GM21447 (cell line): ENCODE measurements around the gene NRCAM.

Experiments
- ATAC-seq: cut with Tn5 transposase; IDR thresholded peaks from one replicate; pipeline ENCODE4 v1.9.1; 2021; ENCODE audit not compliant: unreplicated experiment

Gene NRCAM

GRCh38 chr7:108222236-108222892, 233.9 kb downstream of the NRCAM start:
- ATAC-seq, result no peak

- peak; percentile 80 for ATAC-seq
These were observed 244.6 kb downstream of the NRCAM start for GRCh38 chr7:108211382-108212201.

DNA sequence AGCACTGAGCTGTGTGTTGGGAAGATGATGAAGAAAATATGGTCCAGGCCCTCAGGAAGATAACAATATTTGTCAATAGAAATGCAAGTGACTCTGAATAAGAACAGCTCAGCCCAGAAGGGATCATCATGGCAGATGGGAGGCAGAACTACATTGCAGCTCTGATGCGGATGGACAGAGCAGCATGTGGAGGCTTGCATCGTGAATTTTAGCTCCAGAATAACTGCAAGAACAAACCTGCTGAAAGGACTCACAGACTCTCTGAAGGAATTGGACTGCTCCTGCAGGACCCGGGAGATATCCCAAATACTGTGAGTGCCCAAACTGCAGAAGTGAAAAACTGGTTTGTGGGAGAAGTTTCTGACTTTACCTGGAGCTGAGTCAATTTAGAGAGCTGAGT, 245.4 kb downstream of the NRCAM start:
- ATAC-seq, result no peak

- no peak for ATAC-seq
These were observed 250.9 kb downstream of the NRCAM start for GRCh38 chr7:108205311-108205710.

GRCh38 chr7:108204281-108204796, 251.9 kb downstream of the NRCAM start:
- no peak for ATAC-seq

DNA sequence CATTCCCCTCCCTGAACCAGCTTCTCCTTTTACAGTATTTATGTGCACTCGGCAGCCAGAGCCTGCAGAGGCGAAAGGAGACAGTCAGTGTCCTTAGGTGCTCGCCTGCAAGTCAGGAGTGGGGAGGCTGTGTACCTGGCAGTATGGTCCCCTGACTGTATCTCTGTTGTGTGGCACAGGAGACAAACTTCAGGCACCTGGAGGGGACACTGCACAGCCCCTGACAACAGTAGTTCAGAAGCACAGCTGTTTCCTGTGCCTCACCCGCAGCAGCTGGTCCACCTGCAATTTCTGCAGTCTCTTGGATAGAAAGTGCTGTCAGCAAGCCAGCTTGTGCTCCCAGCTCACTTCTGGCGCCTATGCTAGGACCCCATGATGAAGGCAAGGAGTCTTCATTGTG, 252.7 kb downstream of the NRCAM start:
- ATAC-seq, result peak; percentile 83

DNA sequence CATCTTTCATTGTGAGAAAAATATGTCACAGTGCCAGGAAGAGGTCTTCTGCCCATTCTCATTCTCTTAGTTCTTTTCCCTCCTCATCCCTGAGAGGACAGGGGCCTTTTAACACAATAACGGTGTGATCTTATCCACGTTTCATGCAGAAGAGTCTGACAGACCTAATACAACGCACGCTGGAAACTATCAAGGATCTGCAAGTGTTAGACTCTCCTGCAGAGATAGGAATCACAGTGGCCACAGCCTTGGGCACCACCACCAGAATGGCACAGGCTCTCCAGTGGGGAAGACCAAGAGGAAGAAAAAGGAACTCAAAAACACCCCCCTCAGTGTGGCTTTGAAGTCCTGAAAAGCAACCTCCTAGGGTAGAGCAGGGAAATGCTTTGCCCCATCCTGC, 253.5 kb downstream of the NRCAM start:
- no peak for ATAC-seq

DNA sequence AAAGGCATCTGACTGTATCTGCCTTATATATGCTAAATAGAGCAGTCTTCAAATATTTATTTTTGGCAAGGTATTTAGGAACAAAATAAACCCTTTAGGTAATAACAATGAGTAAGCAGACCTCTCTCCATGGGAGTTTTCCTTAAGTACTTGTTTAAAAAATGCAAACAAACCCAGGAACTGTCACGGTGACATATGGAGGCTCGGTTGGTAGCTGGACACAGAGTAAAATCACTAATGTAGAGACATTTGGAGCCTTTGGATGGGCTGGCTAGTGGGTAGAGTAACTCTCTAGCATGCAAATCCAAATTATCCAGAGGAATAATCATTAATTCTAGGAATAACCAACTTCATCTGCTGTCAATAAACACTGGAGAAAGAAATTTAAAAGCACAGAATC, 254.5 kb downstream of the NRCAM start:
- ATAC-seq, result no peak

- no peak for ATAC-seq
These were observed 255.9 kb downstream of the NRCAM start for GRCh38 chr7:108200326-108200725.

DNA sequence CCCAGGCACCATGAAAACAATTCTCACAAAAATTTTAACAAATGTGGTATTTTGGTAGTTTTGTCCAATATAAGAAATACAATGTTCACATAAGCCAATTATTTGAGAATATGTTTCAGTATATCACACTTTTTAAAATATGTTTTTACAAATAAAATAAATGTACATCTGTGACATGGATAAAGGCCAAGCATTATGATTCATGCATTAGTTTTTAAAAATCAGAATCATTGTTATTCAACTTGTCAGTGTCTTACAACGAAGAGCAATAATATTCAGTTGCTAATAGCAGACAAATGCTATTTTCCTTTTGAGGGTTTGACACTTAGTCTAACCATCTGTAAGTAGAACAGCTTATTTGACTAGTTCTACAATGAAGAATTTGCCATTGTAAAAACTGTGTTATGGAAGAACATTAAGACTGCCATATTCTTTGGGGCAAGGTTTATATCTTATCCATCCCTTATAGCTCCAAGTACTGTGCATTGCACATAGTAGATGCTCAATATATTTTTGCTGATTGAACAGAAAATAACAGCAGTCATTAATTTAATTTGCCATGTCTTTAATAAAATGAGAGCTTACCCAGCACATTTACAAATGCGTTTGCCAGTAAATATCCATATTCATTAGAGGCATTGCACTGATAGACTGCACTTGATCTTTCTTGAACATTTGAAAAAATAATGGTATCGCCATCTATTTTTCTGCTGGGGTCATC, 258.7 kb downstream of the NRCAM start:
- no peak for ATAC-seq

GRCh38 chr7:108196004-108196403, 260.2 kb downstream of the NRCAM start:
- ATAC-seq, result no peak

- ATAC-seq, result no peak
These were observed 262.4 kb downstream of the NRCAM start for GRCh38 chr7:108193594-108194498.

GRCh38 chr7:108190891-108191290, 265.3 kb downstream of the NRCAM start:
- no peak for ATAC-seq

- ATAC-seq, result peak; percentile 82
These were observed 266.4 kb downstream of the NRCAM start for GRCh38 chr7:108189733-108190388.

- no peak for ATAC-seq
These were observed 267.5 kb downstream of the NRCAM start for GRCh38 chr7:108188724-108189123.

- ATAC-seq, result no peak
These were observed 274.9 kb downstream of the NRCAM start for GRCh38 chr7:108181073-108181985.

GRCh38 chr7:108178398-108178797, 277.8 kb downstream of the NRCAM start:
- ATAC-seq, result no peak

DNA sequence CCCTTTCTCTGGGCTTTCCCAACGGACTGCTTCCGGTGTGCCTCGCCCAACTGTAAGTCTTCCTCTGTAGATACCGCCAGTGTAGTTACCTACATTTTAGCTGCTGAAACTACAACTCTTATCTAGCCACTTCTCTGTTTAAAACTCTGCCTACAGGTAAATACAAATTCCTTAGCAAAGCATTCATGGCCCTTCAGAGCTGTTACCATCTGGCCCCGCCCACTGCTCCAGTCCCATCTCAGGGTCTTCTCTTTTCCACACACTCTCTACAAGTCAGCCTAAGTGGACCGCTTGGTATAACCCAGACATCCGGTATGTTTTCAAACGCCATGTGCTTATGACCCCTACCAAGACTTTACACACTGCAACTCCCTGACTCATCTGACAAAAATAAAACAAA, 285.1 kb downstream of the NRCAM start:
- ATAC-seq, result no peak

- ATAC-seq, result no peak
These were observed 286.0 kb downstream of the NRCAM start for GRCh38 chr7:108170251-108170650.
